LNCAP (cell line): ENCODE data around the gene TMEM95.

Experiments
- TF ChIP-seq, protein P1 (sequence below): fragments of 450-650 bp; IDR thresholded peaks from 2 replicates; pipeline ENCODE4 v1.5.1; 2017; ENCODE audit warnings: mild to moderate bottlenecking

The TMEM95 gene

GRCh38 chr17:7355573-7355972 lies 617 bp downstream of the TMEM95 start:
- TF ChIP-seq, protein P1, sequence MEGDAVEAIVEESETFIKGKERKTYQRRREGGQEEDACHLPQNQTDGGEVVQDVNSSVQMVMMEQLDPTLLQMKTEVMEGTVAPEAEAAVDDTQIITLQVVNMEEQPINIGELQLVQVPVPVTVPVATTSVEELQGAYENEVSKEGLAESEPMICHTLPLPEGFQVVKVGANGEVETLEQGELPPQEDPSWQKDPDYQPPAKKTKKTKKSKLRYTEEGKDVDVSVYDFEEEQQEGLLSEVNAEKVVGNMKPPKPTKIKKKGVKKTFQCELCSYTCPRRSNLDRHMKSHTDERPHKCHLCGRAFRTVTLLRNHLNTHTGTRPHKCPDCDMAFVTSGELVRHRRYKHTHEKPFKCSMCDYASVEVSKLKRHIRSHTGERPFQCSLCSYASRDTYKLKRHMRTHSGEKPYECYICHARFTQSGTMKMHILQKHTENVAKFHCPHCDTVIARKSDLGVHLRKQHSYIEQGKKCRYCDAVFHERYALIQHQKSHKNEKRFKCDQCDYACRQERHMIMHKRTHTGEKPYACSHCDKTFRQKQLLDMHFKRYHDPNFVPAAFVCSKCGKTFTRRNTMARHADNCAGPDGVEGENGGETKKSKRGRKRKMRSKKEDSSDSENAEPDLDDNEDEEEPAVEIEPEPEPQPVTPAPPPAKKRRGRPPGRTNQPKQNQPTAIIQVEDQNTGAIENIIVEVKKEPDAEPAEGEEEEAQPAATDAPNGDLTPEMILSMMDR = no peak

DNA sequence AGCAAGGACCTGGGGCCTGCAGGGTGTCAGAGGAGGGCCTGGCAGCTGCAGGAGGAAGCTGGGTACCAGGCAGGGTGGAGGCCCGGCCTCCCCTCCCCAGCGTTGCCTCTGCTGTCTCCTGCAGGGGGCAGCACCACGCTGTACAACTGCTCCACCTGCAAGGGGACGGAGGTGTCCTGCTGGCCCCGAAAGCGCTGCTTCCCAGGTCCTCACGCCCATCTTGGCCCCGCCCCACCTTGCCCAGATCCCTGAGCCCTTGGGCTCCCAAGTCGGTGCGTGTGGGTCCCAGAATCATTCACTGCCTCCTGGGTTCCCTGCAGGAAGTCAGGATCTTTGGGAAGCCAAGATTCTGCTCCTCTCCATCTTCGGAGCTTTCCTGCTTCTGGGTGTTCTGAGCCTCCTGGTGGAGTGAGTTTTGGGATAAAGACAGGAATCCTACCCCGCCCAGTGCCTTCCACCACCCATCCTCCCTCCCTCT lies 1.2 kb downstream of the TMEM95 start:
- TF ChIP-seq, protein P1 = peak; percentile 66

- TF ChIP-seq, protein P1 = no peak
These were observed 1.8 kb downstream of the TMEM95 start for GRCh38 chr17:7356756-7357155.

GRCh38 chr17:7357381-7357780 lies 2.4 kb downstream of the TMEM95 start:
- TF ChIP-seq, protein P1 = no peak

- TF ChIP-seq, protein P1 = no peak
These were observed 7.0 kb downstream of the TMEM95 start for GRCh38 chr17:7361906-7362305.

GRCh38 chr17:7363311-7363710 lies 8.4 kb downstream of the TMEM95 start:
- TF ChIP-seq, protein P1 = no peak

DNA sequence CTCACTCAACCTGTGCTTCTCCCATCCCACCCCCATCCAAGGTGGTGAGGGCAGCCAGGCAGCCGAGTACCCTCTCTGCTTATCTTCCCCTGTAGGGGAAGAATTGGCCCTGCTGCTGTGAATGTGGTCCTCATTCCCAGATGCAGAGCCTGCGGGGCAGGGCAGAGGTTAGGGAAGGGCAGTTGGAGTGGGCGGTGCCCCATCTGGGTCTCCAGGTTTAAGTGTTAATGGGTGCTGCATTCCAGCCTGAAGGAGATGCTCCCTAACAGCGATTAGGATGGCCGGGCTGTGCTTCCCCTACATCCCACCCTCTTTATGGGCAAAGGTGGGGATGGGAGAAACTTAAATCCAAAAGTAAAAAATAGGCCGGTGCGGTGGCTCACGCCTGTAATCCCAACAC lies 12.1 kb downstream of the TMEM95 start:
- TF ChIP-seq, protein P1 = no peak
